B cell (primary cell): ENCODE results near the gene EIF4G1. TPM values are rescaled to one million over a fixed set of nuclear protein-coding genes. Genes with fewer than 3 reads are reported as not detected.

ENCODE experiments used
- ATAC-seq: fragments of 200-7000 bp; cut with Tn5 transposase; one replicate; pipeline ENCODE4 v1.10.0; 2021; ENCODE audit warnings: low read depth, mild to moderate bottlenecking, moderate number of reproducible peaks, moderate library complexity
- CTCF ChIA-PET: fragments of 350-600 bp; sonication (Branson Sonifier 250); formaldehyde crosslinking; loops from one replicate; lab custom pipeline; 2021; ENCODE audit warnings: antibody characterized with exemption, inconsistent platforms; lab: Charles Lee
- POLR2A ChIA-PET: fragments of 350-600 bp; sonication (Branson Sonifier 250); formaldehyde crosslinking; loops from one replicate; lab custom pipeline; 2021; ENCODE audit warnings: antibody characterized with exemption; lab: Charles Lee
- DNase-seq: peaks from one replicate; pipeline ENCODE4 v3.0.0; 2013
- H2AFZ ChIP-seq: 2 replicates; pipeline ENCODE4 v1.6.1; 2012; ENCODE audit warnings: mild to moderate bottlenecking, low read depth, low read length; ENCODE audit not compliant: insufficient read depth, poor library complexity, severe bottlenecking
- H3K27ac ChIP-seq, 2 donors: 1 replicate in 1 of 2; 2 replicates in 1 of 2; pipeline ENCODE4 v1.5.1; 2012 to 2013; ENCODE audit warnings: low read length in 2 of 2, mild to moderate bottlenecking in 2 of 2, moderate library complexity in 1 of 2
- H3K27me3 ChIP-seq, 4 experiments: fragments of 200-600 bp in 1 of 4; sonication (generic) in 1 of 4; replicated peaks in 1 of 4; 1 replicate in 2 of 4; 2 replicates in 2 of 4; pipeline versions ENCODE4 v1.6.1 to v1.7.0; 2013 to 2016; ENCODE audit warnings: low read length in 3 of 4, mild to moderate bottlenecking in 2 of 4, mixed read lengths in 1 of 4, moderate library complexity in 1 of 4; ENCODE audit not compliant: insufficient read depth in 4 of 4, control insufficient read depth in 3 of 4; ENCODE audit errors: control extremely low read depth in 1 of 4
- H3K36me3 ChIP-seq, 2 experiments: replicated peaks in 1 of 2; 1 replicate in 1 of 2; 2 replicates in 1 of 2; pipeline versions ENCODE4 v1.6.1 to v1.7.1; 2013; ENCODE audit warnings: low read length in 1 of 2; ENCODE audit not compliant: insufficient read depth in 2 of 2, control insufficient read depth in 1 of 2; ENCODE audit errors: control extremely low read depth in 1 of 2, extremely low read depth in 1 of 2
- H3K4me1 ChIP-seq, 2 donors: fragments of 200-600 bp in 1 of 2; sonication (generic) in 1 of 2; 1 replicate in 1 of 2; 2 replicates in 1 of 2; pipeline versions ENCODE4 v1.5.1 to v1.6.1; 2013 to 2017; ENCODE audit warnings: low read length in 2 of 2; ENCODE audit not compliant: control insufficient read depth in 2 of 2, insufficient read depth in 2 of 2
- H3K4me2 ChIP-seq: replicated peaks from 2 replicates; pipeline ENCODE3; 2012; ENCODE audit warnings: mild to moderate bottlenecking, low read depth, low read length; ENCODE audit not compliant: poor library complexity, severe bottlenecking
- H3K4me3 ChIP-seq, 5 experiments: fragments of 200-600 bp in 1 of 5; sonication (generic) in 1 of 5; 1 replicate in 3 of 5; 2 replicates in 2 of 5; pipeline versions ENCODE4 v1.5.1 to v1.7.0; 2011 to 2016; ENCODE audit warnings: low read length in 4 of 5, mild to moderate bottlenecking in 4 of 5, low read depth in 2 of 5, control low read depth in 1 of 5, moderate library complexity in 1 of 5; ENCODE audit not compliant: insufficient read depth in 1 of 5; ENCODE audit errors: control extremely low read depth in 1 of 5, extremely low read depth in 1 of 5
- H3K79me2 ChIP-seq: fragments of 200-600 bp; sonication (generic); one replicate; pipeline ENCODE4 v1.6.0; 2016; ENCODE audit warnings: low read length; ENCODE audit not compliant: control insufficient read depth, insufficient read depth
- H3K9ac ChIP-seq: fragments of 200-600 bp; sonication (generic); 2 replicates; pipeline ENCODE4 v1.6.1; 2017; ENCODE audit warnings: mild to moderate bottlenecking, low read length, moderate library complexity
- H3K9me3 ChIP-seq, 3 donors: one replicate each; pipeline versions ENCODE4 v1.6.1 to v1.7.1; 2013; ENCODE audit warnings: low read length in 2 of 3; ENCODE audit not compliant: control insufficient read depth in 2 of 3, insufficient read depth in 1 of 3; ENCODE audit errors: control extremely low read depth in 1 of 3
- H4K20me1 ChIP-seq: 2 replicates; pipeline ENCODE4 v1.6.0; 2012; ENCODE audit warnings: mild to moderate bottlenecking, low read length; ENCODE audit not compliant: insufficient read depth, control insufficient read depth, poor library complexity, severe bottlenecking
- H3K27ac Mint-ChIP-seq: one replicate; pipeline ENCODE4 v1.8.0; 2021; ENCODE audit warnings: mixed read lengths
- H3K27me3 Mint-ChIP-seq: one replicate; pipeline ENCODE4 v1.8.0; 2021; ENCODE audit warnings: mixed read lengths
- H3K4me1 Mint-ChIP-seq: one replicate; pipeline ENCODE4 v1.8.0; 2021; ENCODE audit warnings: mixed read lengths
- H3K4me3 Mint-ChIP-seq: one replicate; pipeline ENCODE4 v1.8.0; 2021; ENCODE audit warnings: mixed read lengths
- H3K9me3 Mint-ChIP-seq: one replicate; pipeline ENCODE4 v1.8.0; 2022; ENCODE audit warnings: mixed read lengths; ENCODE audit not compliant: insufficient read depth
- EZH2 ChIP-seq: IDR thresholded peaks from 2 replicates; pipeline ENCODE4 v1.6.1; 2012; ENCODE audit warnings: borderline replicate concordance, low read depth, mild to moderate bottlenecking, moderate library complexity, low read length; ENCODE audit not compliant: insufficient read depth, poor library complexity, severe bottlenecking
- WGBS: methylation state at CpG from one replicate; pipeline ENCODE4 v1.1.5; 2013; ENCODE audit warnings: missing lambda C conversion rate; ENCODE audit not compliant: insufficient coverage; 5-methylcytosine and 5-hydroxymethylcytosine counted together
- intact Hi-C: fragments of 100-400 bp; cut with micrococcal nuclease; formaldehyde crosslinking; loops from one replicate; pipeline ENCODE4 v1.10.0; 2022
- polyA plus RNA-seq: library from polyadenylated mRNA; depleted of rRNA; stranded (reverse); fragments of >200 nt; gene quantifications from 2 replicates; pipeline ENCODE4 v1.2.3, GENCODE V29; 2012
- total RNA-seq, 2 donors: library from RNA; stranded (reverse); fragments of 120-200 nt in 1 of 2; gene quantifications; 1 replicate in 1 of 2; 2 replicates in 1 of 2; pipeline versions ENCODE4 v1.2.3 to v1.2.4, GENCODE V29; 2013 to 2022
- TF ChIP-seq, protein P1 (sequence below): fragments of 200-600 bp; IDR thresholded peaks from one replicate; pipeline ENCODE4 v1.8.0; 2022; ENCODE audit warnings: antibody characterized with exemption, mild to moderate bottlenecking

The EIF4G1 gene
- total and polyA plus RNA-seq, 2 donors (not counting 1 experiment from before 2014, with no cell fraction given): 65.8 to 160 TPM

DNA sequence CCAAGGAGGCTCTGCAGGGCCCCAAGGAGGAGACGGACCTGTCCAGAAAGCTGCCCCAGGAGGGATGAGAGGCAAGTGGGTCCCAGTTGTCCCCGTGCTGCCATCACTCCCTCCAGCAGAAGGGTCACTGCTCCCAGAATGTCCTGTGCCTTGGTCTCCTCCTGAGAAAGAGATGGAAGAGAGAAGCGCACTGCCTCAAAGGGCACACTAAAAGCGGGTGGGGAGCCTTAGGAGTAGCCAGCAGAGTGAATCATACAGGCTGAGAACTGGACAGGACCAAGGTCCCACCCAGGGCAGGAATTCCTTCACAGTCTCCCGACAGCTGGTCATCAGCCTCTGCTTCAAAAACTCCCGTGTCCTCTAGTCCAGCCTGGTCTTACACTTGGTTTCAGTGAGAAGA, 59.0 kb downstream of the EIF4G1 start:
- WGBS: 90% methylated on average over 6 of the region's 6 CpGs
- no peak overlapping the region for H3K27ac ChIP-seq
- H4K20me1 ChIP-seq: no peaks in the 10 kb centered on the region
- H3K9me3 ChIP-seq: no peaks in the 10 kb centered on the region
- no peak overlapping the region for H3K4me3 Mint-ChIP-seq
- H3K9ac ChIP-seq: no peak overlapping the region
- H3K36me3 ChIP-seq: peaks cover 0 to 12% of the 10 kb centered on the region in 2 experiments
- H3K4me1 Mint-ChIP-seq: peaks cover 2% of the 10 kb centered on the region
- no peak overlapping the region for H3K27ac Mint-ChIP-seq
- intact Hi-C loops: no loop called here
- no peak overlapping the region for H2AFZ ChIP-seq
- no peaks in the 10 kb centered on the region for H3K4me1 ChIP-seq
- H3K4me3 ChIP-seq: no peak overlapping the region
- CTCF ChIA-PET: interaction anchor here (1.1 to 7.4 kb wide), 3 partner anchors 141 to 171 kb away, joined by 3 to 107 read pairs (median 17); no protein-coding TSS in a partner anchor
- POLR2A ChIA-PET: no interaction called here
- peaks cover 31% of the 10 kb centered on the region for H3K27me3 Mint-ChIP-seq
- H3K79me2 ChIP-seq: no peaks in the 10 kb centered on the region
- no peak overlapping the region for H3K4me2 ChIP-seq
- no peak for TF ChIP-seq EZH2
- TF ChIP-seq, protein P1, sequence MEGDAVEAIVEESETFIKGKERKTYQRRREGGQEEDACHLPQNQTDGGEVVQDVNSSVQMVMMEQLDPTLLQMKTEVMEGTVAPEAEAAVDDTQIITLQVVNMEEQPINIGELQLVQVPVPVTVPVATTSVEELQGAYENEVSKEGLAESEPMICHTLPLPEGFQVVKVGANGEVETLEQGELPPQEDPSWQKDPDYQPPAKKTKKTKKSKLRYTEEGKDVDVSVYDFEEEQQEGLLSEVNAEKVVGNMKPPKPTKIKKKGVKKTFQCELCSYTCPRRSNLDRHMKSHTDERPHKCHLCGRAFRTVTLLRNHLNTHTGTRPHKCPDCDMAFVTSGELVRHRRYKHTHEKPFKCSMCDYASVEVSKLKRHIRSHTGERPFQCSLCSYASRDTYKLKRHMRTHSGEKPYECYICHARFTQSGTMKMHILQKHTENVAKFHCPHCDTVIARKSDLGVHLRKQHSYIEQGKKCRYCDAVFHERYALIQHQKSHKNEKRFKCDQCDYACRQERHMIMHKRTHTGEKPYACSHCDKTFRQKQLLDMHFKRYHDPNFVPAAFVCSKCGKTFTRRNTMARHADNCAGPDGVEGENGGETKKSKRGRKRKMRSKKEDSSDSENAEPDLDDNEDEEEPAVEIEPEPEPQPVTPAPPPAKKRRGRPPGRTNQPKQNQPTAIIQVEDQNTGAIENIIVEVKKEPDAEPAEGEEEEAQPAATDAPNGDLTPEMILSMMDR: no peak
- no peak for ATAC-seq
- peaks cover 0 to 25% (median 5%) of the 10 kb centered on the region in 4 experiments for H3K27me3 ChIP-seq
- no peak for DNase-seq
- H3K9me3 Mint-ChIP-seq: no peaks in the 10 kb centered on the region

GRCh38 chr3:184375747-184376461, 61.5 kb downstream of the EIF4G1 start:
- ChIA-PET CTCF (interaction anchor here (1.1 to 1.8 kb wide), 4 partner anchors 22 to 138 kb away, joined by 3 to 7 read pairs (median 3); no protein-coding TSS in a partner anchor), POLR2A (no interaction called here)
- H3K27me3 ChIP-seq: peaks cover 0 to 41% (median 15%) of the 10 kb centered on the region in 4 experiments
- no peak for TF ChIP-seq EZH2
- TF ChIP-seq, protein P1: no peak
- no peak for DNase-seq
- ATAC-seq: no peak
- H3K4me2 ChIP-seq: no peak overlapping the region
- Mint-ChIP-seq H3K27ac (no peak overlapping the region), H3K27me3 (peaks cover 43% of the 10 kb centered on the region), H3K4me1 (peaks cover 11% of the 10 kb centered on the region), H3K9me3 (no peaks in the 10 kb centered on the region), H3K4me3 (no peak overlapping the region)
- H2AFZ ChIP-seq: no peak overlapping the region
- no peaks in the 10 kb centered on the region for H4K20me1 ChIP-seq
- no peaks in the 10 kb centered on the region for H3K9me3 ChIP-seq
- no peak overlapping the region for H3K27ac ChIP-seq
- whole genome bisulfite sequencing: 95% methylated on average over 11 of the region's 12 CpGs
- intact Hi-C loops: no loop called here
- H3K9ac ChIP-seq: no peak overlapping the region
- peaks cover 3 to 4% of the 10 kb centered on the region in 2 donors for H3K4me1 ChIP-seq
- H3K4me3 ChIP-seq: no peak overlapping the region
- no peaks in the 10 kb centered on the region for H3K36me3 ChIP-seq
- H3K79me2 ChIP-seq: no peaks in the 10 kb centered on the region
